Sigmoid colon (tissue), 4 donors: ENCODE measurements around the gene HMX3.

Source experiments
- EP300 ChIP-seq, 4 donors: sonication (generic); formaldehyde crosslinking; IDR thresholded peaks; one replicate each; pipeline ENCODE4 v1.6.1; 2017; ENCODE audit warnings: antibody characterized with exemption in 4 of 4
- POLR2A ChIP-seq, 2 donors: fragments of 450-650 bp; IDR thresholded peaks; one replicate each; pipeline ENCODE4 v1.6.1; 2016; ENCODE audit warnings: antibody characterized with exemption in 2 of 2, mild to moderate bottlenecking in 2 of 2, moderate library complexity in 2 of 2
- POLR2AphosphoS5 ChIP-seq, 4 donors: sonication (generic); formaldehyde crosslinking; IDR thresholded peaks; one replicate each; pipeline ENCODE4 v1.6.1; 2017; ENCODE audit warnings: antibody characterized with exemption in 4 of 4
- TF ChIP-seq, protein P1 (sequence below), 4 experiments: fragments of 450-650 bp in 3 of 4; fragments of 200-600 bp in 1 of 4; IDR thresholded peaks; one replicate each; pipeline ENCODE4 v1.5.1; 2016 to 2019; ENCODE audit warnings: antibody characterized with exemption in 4 of 4, mild to moderate bottlenecking in 3 of 4, moderate library complexity in 2 of 4

- TF ChIP-seq POLR2AphosphoS5 (IDR thresholded peaks at IDR 0.05) (no peak), EP300 (IDR thresholded peaks at IDR 0.05) (no peak), POLR2A (IDR thresholded peaks at IDR 0.05) (no peak)
- TF ChIP-seq, protein P1, sequence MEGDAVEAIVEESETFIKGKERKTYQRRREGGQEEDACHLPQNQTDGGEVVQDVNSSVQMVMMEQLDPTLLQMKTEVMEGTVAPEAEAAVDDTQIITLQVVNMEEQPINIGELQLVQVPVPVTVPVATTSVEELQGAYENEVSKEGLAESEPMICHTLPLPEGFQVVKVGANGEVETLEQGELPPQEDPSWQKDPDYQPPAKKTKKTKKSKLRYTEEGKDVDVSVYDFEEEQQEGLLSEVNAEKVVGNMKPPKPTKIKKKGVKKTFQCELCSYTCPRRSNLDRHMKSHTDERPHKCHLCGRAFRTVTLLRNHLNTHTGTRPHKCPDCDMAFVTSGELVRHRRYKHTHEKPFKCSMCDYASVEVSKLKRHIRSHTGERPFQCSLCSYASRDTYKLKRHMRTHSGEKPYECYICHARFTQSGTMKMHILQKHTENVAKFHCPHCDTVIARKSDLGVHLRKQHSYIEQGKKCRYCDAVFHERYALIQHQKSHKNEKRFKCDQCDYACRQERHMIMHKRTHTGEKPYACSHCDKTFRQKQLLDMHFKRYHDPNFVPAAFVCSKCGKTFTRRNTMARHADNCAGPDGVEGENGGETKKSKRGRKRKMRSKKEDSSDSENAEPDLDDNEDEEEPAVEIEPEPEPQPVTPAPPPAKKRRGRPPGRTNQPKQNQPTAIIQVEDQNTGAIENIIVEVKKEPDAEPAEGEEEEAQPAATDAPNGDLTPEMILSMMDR (IDR thresholded peaks at IDR 0.05) = no peak
Observed at GRCh38 chr10:123139521-123140163, 3.9 kb downstream of the HMX3 start.
